GM21367 (cell line): Measurements from ENCODE around the gene P2RY6.

Experiments used
- ATAC-seq: cut with Tn5 transposase; IDR thresholded peaks from one replicate; pipeline ENCODE4 v1.9.1; 2021; ENCODE audit not compliant: unreplicated experiment

P2RY6 gene

DNA sequence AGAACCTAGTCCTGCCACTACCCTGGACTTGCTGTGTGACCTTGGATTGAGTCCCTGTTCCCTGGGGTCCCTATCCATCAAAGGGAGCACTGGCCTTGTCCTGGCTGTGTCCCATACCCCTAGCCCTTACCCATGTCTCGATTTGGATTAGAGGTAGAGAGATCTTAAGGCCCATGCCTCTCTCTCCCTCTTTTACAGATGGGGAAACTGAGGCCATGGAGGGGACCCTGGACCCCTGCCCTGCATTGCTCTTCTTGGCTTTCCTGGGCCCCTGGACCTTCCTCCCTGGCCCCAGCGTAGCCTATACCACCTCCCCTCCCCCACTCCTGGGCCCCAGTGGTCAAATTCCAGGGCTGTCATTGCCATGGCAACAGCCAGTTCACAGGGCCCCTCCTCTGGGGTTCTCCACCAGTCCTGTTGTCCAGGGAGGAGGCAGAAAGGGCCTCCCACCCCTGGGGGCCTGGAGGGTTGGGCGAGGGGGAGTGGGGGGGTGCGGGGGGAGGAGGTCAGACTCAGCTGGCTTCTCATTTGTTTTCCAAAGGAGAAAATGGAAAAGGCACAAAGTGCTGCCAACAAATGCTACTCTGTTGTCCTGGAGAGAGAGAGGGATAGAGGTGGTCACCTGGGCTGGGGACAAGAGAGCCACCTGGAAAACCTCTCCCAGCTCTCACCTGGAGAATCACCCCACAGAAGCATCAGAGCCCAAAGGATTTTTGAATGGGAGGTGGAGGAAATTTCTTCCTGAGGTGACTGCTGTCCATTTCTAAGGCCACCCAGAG lies 59.2 kb downstream of the P2RY6 start:
- ATAC-seq, result no peak

DNA sequence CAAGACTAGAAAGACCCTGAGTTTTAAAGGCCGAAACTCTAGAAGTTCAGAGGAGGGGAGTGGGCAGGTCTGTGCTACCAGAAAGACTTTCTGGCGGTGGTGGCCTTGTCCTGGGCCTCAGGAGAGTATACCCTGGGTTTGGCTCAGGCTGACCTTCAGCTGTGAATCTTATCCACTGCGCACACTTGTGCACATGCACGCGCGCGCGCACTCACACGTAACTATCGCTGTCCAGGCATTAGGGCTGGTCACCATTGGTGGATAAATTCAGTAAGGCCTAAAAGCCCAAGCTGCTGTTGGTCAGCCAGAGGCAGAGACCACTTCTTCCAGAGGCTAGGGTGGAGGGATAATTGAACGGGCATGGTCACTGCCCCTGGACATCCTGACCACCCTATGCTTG lies 61.0 kb downstream of the P2RY6 start:
- ATAC-seq, result no peak

DNA sequence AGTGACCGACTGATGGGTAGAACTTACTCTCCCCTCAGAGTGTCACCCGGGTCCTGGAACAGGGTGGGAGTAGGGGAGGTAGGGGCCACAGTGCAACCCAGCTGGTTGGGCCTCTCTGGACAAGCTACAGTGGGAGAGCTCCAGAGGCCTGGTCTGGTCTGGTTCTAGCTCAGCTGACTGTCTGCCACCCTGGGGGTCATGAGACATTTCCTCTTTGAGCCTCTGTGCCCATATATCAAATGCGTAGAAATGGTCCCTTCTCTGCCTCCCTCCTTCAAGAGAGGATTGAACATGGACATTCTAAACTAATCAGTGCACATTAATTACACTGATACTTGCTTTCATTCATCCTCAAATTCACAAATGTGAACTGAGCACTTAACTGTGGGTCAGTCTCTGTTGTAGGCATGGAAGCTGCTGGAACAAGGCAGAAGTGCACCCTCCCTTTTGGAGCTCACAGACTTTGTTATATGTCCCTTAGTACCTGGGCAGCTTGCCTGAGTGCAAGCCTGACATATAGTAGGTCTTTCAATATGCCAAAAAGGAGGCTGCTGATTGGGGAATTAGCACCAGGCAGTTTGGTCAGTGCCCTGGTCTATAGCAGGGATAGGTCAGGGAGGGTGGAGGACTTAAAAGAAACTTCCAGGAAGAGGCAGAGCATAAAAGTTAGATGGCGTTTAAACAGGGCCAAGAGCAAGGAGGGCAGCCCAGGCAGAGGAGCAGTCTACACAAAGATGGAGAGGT lies 61.7 kb downstream of the P2RY6 start:
- no peak for ATAC-seq

DNA sequence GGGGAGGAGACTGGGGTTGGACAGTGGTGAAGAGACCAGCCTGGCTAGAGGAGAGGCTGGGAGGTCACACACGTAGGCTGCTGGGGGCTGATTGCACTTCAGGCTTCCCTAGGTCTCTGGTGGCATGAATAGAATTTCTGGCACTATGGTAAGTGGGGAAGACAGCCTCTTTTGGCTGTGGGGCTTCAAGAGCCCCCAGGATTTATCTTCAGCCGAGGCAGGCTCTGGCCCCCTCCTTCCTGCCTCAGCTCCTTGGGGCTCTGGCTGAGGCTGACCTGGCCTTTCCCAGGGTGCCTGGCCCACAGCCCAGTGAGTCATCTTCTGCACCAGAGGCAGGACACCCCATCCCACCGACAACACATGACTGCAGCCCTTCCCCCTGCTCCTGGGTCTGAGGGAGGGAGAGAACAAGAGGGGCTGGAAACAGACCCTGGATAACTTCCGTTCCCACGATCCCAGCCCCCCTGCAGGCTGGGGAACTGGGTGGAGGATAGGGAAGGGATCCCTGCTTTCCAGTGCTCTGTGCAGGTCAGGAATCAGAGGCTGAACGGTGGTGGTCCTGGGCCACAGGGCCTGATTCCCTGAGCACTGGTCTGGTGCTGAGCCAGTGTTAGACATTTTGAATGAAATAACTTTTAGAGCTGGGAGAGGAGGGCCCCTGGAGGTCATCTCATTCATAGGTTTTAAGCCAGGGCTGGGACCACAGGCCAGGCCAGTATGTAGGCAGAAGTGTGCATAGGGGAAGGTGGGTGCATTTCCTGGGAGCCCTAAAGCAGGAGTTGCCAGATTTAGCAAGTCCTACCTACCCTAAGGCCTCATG lies 62.5 kb downstream of the P2RY6 start:
- no peak for ATAC-seq

DNA sequence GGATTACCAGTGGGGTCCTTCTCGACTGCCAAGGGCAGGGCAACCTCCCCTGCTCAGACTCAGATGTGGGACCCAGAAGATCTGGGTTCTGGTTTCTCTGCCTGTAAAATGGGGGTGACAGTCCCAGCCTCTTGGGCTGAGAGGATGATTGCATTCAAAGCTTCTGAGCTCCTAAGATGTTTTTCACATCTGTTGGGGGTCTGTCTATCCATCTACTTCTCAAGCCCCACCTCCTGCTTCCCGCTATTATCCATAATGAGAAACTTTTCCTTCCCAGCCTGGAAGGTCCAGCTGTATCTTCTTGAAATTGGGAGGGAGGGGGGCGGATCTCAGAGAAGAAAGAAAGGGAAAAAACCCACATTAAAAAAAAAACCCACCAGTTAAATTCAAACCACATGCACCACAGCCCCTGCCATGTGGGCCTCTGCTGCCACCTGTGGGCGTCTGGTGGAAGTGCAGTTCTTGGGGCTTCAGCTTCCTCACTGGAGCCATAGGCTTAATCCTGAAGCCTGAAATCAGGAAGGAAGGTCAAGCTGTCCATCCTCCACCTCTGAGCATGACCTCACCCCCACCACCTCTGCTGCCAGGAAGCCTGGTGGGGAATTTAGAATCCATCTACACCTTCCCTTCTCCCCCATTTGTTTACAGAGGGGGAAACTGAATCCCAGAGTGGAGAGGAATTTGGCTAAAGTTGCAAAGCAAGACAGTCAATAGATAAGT lies 63.2 kb downstream of the P2RY6 start:
- no peak for ATAC-seq

DNA sequence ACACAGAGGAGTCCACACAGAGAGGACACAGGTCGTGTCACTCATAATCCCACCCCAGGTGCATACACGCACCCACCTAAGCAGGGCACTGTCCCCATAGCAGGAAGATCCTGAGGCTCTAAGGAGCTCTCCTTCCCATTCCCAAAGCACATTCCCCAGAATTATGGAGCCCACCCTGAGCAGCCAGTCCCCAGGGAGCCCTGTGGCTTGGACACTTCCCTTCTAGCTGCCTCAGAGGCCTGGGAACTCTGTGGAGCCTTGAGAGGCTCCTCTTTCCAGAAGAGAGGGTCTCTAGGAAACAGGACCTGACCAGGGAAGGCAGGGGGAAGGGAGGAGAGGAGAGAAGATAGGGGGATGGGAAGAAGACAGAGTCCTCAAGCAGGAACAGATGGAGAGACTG lies 65.7 kb downstream of the P2RY6 start:
- ATAC-seq, result no peak

DNA sequence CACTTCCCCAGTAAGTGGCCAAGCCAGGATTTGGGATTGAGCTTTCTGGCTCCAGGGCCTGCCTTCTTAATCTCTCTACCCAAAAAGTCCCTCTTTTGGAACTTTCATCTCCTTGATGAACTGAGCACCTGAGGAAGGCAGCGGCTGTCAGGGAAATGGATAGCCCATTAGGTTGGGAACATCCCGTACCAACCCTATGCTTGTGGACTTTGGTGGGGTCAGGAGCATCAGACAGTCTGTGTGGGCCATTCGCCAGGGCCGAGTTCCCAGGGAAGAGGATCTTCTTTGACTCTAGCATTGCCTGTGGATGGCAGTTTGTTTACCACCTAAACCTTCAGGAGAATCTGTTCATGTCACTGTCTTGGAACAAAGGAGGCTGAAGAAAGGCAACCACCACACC lies 66.1 kb downstream of the P2RY6 start:
- no peak for ATAC-seq

DNA sequence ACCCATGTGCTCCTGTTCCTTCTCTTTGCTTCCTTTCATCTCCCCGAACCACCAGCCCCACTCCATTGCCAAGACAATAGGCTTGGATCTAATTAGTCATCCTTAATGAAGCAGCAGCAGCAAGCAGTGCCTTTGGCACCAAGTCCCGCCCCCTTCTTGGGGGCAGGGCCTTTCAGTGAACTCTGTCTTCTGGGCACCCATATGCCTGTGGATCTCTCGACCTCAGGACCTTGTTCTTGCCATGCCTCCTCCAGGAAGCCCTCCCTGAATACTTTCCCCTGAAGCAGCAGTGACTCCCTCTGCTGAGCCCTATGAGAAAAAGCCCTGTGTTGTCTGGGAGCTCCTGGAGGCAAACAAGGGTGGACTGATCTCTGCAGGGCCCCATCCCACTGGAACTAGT lies 68.0 kb downstream of the P2RY6 start:
- ATAC-seq, result no peak

DNA sequence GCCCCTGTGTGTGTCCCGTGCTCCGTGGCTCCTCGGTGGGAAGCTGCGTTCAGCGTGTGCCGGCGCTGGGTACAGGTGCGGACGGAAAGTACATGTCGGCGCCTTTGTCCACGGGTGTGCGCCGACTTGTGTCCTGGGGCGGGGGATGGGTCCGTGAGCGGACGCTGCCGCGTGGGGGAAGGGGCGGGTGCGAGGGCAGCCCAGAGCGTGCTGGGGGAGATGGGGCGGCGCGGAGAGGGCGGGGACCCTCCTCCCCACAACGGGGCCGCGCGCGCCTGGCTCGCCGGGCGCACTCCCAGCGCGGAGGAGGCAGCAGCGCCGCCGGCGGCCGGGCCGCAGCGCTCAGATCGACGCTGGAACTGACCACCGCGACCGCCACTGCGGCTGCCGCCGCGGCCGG lies 70.5 kb downstream of the P2RY6 start:
- ATAC-seq, result no peak

DNA sequence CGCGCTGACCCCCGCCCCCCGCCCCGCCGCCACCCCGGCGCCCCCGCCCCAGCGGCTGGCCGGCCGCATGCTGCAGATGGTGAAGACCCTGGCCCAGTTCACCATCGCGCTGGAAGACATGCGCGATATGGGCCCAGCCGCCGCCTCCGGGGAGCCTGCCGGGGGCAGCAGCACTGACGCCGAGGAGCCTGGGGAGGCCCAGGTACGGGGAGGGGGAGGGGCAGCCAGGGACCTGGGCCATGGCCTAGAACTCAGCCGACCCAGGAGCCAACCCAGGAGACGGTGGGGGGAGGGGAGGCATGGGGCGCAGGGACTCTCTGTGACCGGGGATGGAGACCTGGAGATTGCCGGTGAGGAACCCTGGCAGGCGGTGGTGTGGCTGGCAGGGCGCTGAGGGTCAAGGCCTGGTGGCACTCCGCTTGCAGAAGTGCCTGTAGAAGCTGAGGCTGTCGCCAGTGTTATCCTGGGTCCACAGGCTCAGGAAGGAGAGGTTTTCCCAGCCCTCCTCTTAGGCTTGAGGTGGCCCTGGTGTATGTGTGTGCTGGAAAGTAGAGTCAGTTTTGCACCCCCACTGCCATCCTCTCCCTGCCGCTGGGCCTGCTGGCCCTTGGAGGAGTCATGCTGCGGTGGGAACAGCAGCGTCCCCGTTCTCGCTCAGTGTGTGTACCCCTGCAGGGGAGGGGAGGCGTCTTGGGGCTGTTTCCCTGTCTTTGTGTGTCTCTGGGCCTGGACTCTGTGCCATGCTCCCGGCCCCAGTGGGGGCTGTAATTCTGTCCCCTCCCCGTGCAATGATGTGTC lies 71.1 kb downstream of the P2RY6 start:
- no peak for ATAC-seq

DNA sequence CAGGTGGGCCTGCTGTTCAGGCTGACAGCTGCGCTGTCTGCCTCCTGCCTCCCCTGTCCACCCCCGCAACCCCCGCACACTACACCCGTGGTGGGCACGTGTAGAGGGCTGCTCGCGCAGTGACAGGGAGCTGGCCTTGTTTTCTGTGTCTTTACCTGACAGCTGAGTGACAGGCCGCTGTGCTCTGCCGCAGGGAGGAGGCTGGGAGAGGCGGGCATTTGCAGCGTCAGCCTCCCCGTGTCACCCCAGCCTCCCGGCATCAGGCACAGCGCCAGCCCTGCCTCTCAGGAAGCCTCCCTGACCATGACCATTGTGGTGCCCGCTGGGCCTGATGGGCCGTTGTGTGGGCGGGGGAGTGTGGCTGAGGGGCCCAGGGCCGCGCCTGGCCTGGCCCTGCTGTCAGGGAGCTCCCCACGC lies 72.1 kb downstream of the P2RY6 start:
- ATAC-seq, result no peak

DNA sequence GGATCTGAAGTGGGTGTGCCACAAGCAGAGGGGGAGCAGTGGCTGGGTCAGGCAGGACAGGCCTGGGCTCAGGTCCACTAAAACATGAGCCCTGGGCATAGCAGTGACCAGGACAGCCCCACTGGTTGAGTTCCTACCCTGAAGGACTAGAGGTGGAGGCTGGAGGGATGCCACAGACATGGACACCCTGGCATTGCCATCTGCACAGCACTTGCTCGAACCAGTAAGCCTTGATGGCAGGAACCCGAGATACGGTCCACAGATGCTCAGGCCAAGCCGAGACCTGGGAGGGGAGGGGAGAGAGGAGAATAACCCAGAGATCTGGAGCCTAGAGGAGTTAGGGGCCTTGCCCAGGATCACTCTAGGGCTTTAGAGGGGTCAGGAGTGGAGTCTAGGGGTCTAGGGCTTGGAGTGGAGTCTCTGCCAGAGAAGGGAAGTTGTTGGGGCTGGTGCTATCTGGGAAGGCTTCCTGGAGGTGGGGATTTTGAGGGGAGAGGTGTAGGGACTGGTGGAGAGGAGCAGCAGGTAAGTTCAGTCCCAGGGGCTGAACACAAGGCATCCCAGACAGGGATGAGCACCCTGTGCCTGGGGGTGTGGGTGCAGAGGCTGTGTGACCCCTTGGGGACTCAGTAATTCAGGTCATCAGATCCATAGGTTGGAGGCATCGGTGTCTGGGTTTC lies 73.5 kb downstream of the P2RY6 start:
- ATAC-seq, result no peak

DNA sequence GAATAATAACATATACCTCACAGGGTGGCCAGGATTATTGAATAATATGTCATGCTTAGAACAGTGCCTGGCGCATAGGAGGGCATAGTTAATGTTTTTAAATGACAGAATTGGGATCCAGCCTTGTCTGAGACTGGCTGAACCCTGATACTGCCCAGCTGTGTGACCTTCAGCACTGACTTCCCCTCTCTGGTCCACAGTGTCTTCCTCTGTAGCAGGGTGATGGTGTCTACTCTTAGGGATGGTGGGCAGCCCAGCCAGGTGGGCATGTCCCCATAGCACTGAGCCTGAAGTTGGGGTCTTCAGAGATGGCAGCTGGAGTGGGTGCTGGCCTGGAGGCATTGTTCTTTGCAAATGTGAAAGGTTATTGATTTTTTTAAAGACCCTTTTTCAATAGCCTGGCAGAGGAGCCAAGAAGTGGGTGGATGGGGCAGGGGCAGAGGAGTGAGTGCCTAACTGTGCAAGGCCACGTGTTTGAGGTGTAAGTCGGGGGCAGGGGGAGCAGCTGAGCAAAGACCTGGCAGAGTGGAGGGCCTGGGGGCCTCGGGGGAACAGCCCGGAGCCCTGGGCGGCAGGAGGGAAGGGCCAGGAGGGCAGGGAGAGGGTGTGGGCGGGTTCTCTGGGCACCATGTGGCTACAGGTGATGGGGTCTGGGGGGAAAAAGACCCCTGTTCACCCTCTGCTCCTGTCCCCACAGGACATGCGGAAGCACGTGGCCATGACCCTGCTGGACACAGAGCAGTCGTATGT lies 74.2 kb downstream of the P2RY6 start:
- no peak for ATAC-seq

DNA sequence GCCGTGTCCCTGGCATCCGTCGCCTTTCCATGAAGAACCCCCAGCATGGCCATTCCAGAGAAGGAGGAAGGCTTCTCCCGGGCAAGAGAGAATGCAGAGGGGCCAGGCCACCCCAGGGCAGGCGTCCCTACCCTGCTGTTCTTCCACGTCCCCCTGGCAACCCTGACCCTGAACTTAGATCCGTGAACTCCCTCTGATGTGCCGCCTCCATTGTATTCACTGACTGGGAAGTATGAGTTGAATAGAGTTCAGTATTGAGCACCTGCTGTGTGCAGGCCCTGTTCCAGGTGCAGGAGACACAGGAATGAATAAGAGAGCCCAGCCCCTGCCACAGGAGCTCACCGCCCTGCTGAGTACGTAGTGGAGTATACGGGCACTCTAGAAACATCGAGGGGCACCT lies 74.9 kb downstream of the P2RY6 start:
- ATAC-seq, result no peak
